ENCODE results near the gene DHRS7B. TPM values are rescaled to one million over a fixed set of nuclear protein-coding genes. Genes with fewer than 3 reads are reported as not detected.

Gene DHRS7B
- polyA plus RNA-seq, 1 of the 3 experiments (the other 2 are of a cell fraction), result 17.8 TPM

GRCh38 chr17:21232033-21232749 is 105.4 kb downstream of the DHRS7B start:
- WGBS (ENCODE audit: low lambda C conversion rate), result 77% methylated on average over 4 of the region's 4 CpGs
- H3K9me2 ChIP-seq, result no peaks in the 10 kb centered on the region
- POLR2A ChIA-PET, result no interaction called here
- no peaks in the 10 kb centered on the region for H3F3A ChIP-seq (replicated peaks; ENCODE audit: insufficient read depth)
- no peak overlapping the region for H2AFZ ChIP-seq (ENCODE audit: low read depth)
- no peak overlapping the region for H3K27ac ChIP-seq (ENCODE audit: low read depth in 2 of 2, low read length in 1 of 2)
- H4K20me1 ChIP-seq (ENCODE audit: insufficient read depth), result no peaks in the 10 kb centered on the region
- CTCF ChIA-PET, result interaction anchor here (1.3 kb wide), 1 partner anchor 103 kb away, joined by 4 read pairs; no protein-coding TSS in a partner anchor
- no peak for TF ChIP-seq ELF1 (IDR thresholded peaks at IDR 0.05)
- TF ChIP-seq ZBTB33 (IDR thresholded peaks at IDR 0.05; ENCODE audit: borderline replicate concordance, low read depth), result no peak
- TF ChIP-seq TCF12 (IDR thresholded peaks at IDR 0.05), result no peak
- TF ChIP-seq, protein P1, sequence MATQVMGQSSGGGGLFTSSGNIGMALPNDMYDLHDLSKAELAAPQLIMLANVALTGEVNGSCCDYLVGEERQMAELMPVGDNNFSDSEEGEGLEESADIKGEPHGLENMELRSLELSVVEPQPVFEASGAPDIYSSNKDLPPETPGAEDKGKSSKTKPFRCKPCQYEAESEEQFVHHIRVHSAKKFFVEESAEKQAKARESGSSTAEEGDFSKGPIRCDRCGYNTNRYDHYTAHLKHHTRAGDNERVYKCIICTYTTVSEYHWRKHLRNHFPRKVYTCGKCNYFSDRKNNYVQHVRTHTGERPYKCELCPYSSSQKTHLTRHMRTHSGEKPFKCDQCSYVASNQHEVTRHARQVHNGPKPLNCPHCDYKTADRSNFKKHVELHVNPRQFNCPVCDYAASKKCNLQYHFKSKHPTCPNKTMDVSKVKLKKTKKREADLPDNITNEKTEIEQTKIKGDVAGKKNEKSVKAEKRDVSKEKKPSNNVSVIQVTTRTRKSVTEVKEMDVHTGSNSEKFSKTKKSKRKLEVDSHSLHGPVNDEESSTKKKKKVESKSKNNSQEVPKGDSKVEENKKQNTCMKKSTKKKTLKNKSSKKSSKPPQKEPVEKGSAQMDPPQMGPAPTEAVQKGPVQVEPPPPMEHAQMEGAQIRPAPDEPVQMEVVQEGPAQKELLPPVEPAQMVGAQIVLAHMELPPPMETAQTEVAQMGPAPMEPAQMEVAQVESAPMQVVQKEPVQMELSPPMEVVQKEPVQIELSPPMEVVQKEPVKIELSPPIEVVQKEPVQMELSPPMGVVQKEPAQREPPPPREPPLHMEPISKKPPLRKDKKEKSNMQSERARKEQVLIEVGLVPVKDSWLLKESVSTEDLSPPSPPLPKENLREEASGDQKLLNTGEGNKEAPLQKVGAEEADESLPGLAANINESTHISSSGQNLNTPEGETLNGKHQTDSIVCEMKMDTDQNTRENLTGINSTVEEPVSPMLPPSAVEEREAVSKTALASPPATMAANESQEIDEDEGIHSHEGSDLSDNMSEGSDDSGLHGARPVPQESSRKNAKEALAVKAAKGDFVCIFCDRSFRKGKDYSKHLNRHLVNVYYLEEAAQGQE (IDR thresholded peaks at IDR 0.05; ENCODE audit: low read depth, low read length), result no peak
- TF ChIP-seq YY1 (IDR thresholded peaks at IDR 0.05; ENCODE audit: low read depth), result no peak
- TF ChIP-seq NRF1 (IDR thresholded peaks at IDR 0.05; ENCODE audit: low read depth, low read length), result no peak
- no peak for TF ChIP-seq USF2 (IDR thresholded peaks at IDR 0.05; ENCODE audit: borderline replicate concordance, low read depth, low read length)
- TF ChIP-seq, protein P2, sequence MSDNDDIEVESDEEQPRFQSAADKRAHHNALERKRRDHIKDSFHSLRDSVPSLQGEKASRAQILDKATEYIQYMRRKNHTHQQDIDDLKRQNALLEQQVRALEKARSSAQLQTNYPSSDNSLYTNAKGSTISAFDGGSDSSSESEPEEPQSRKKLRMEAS (IDR thresholded peaks at IDR 0.05; ENCODE audit: low read depth), result no peak
- no peaks in the 10 kb centered on the region for H3K27me3 ChIP-seq (ENCODE audit: insufficient read depth)
- H3K4me2 ChIP-seq, result no peak overlapping the region
- no peak for DNase-seq
- no peak overlapping the region for H3K4me3 ChIP-seq (ENCODE audit: low read depth in 2 of 2, low read length in 1 of 2)
- no peaks in the 10 kb centered on the region for H3K36me3 ChIP-seq (replicated peaks in 1 of 2; ENCODE audit: control insufficient read depth in 1 of 2, insufficient read depth in 2 of 2, low read length in 1 of 2)
- H3K79me2 ChIP-seq (ENCODE audit: insufficient read depth), result no peaks in the 10 kb centered on the region
- H3K4me1 ChIP-seq (ENCODE audit: control insufficient read depth in 1 of 2, insufficient read depth in 2 of 2, low read depth in 1 of 2, low read length in 1 of 2), result peaks cover 0 to 3% of the 10 kb centered on the region in 2 experiments; a peak in 1 of 4 replicates
- no peak overlapping the region for H3K9ac ChIP-seq
- H3K9me3 ChIP-seq, result no peaks in the 10 kb centered on the region

Measured in SK-N-SH (cell line).